ENCODE measurements around the gene CLCA1.

Gene CLCA1

GRCh38 chr1:86468501-86468977 is at the start of gene CLCA1:
Gene CLCA1 (plus strand): TSS chr1:86468927. CDS start chr1:86468972, 45 bp downstream.
- no peak for ATAC-seq

GRCh38 chr1:86419277-86419903 is 49.3 kb upstream of the CLCA1 start:
- Mint-ChIP-seq H3K27ac (no peak overlapping the region), H3K4me1 (peaks cover 1% of the 10 kb centered on the region), H3K27me3 (no peaks in the 10 kb centered on the region), H3K9me3 (no peaks in the 10 kb centered on the region), H3K36me3 (ENCODE audit: low read depth) (no peaks in the 10 kb centered on the region), H3K4me3 (no peak overlapping the region)
- ATAC-seq (peak; percentile 68), DNase-seq (peak; percentile 15)

More at GRCh38 chr1:86468501-86468977, at the start of gene CLCA1:
- Mint-ChIP-seq H3K4me3 (no peak within 1 kb of the TSS), H3K9me3 (no peaks in the 10 kb centered on the region), H3K36me3 (ENCODE audit: low read depth) (no peaks in the 10 kb centered on the region), H3K27ac (no peak within 1 kb of the TSS), H3K27me3 (peaks cover 14% of the 10 kb centered on the region), H3K4me1 (no peaks in the 10 kb centered on the region)
- DNase-seq: no peak

- ATAC-seq (no peak), DNase-seq (no peak)
- Mint-ChIP-seq H3K36me3 (ENCODE audit: low read depth) (no peaks in the 10 kb centered on the region), H3K4me3 (no peak overlapping the region), H3K4me1 (peaks cover 1% of the 10 kb centered on the region), H3K27ac (no peak overlapping the region), H3K9me3 (no peaks in the 10 kb centered on the region), H3K27me3 (peaks cover 2% of the 10 kb centered on the region)
Measured at GRCh38 chr1:86421601-86422280, 47.0 kb upstream of the CLCA1 start.

- no peak for ATAC-seq
- H3K27ac Mint-ChIP-seq: no peak overlapping the region
- no peak for DNase-seq
- H3K4me1 Mint-ChIP-seq: peaks cover 1% of the 10 kb centered on the region
- H3K27me3 Mint-ChIP-seq: peaks cover 2% of the 10 kb centered on the region
- no peaks in the 10 kb centered on the region for H3K9me3 Mint-ChIP-seq
- H3K4me3 Mint-ChIP-seq: no peak overlapping the region
- H3K36me3 Mint-ChIP-seq (ENCODE audit: low read depth): no peaks in the 10 kb centered on the region
Measured at GRCh38 chr1:86423473-86423872, 45.3 kb upstream of the CLCA1 start.

- Mint-ChIP-seq H3K27me3 (peaks cover 2% of the 10 kb centered on the region), H3K36me3 (ENCODE audit: low read depth) (no peaks in the 10 kb centered on the region), H3K9me3 (no peaks in the 10 kb centered on the region), H3K27ac (no peak within 1 kb of the TSS), H3K4me1 (peaks cover 1% of the 10 kb centered on the region), H3K4me3 (no peak within 1 kb of the TSS)
- ATAC-seq (no peak), DNase-seq (no peak)
Measured at GRCh38 chr1:86423873-86424272, 44.9 kb upstream of the CLCA1 start, which contains the start of gene CLCA2. Gene CLCA2 (plus strand): TSS chr1:86424171. CDS start chr1:86424248, 77 bp downstream.

GRCh38 chr1:86429122-86429725 is 39.5 kb upstream of the CLCA1 start:
- Mint-ChIP-seq H3K4me1 (no peaks in the 10 kb centered on the region), H3K4me3 (no peak overlapping the region), H3K9me3 (no peaks in the 10 kb centered on the region), H3K27ac (no peak overlapping the region), H3K27me3 (peaks cover 3% of the 10 kb centered on the region), H3K36me3 (ENCODE audit: low read depth) (no peaks in the 10 kb centered on the region)
- ATAC-seq (no peak), DNase-seq (no peak)

GRCh38 chr1:86429835-86430234 is 38.9 kb upstream of the CLCA1 start:
- DNase-seq (no peak), ATAC-seq (peak; percentile 81)
- no peaks in the 10 kb centered on the region for H3K4me1 Mint-ChIP-seq
- H3K4me3 Mint-ChIP-seq: no peak overlapping the region
- H3K9me3 Mint-ChIP-seq: no peaks in the 10 kb centered on the region
- no peak overlapping the region for H3K27ac Mint-ChIP-seq
- H3K27me3 Mint-ChIP-seq: peaks cover 3% of the 10 kb centered on the region
- no peaks in the 10 kb centered on the region for H3K36me3 Mint-ChIP-seq (ENCODE audit: low read depth)

- Mint-ChIP-seq H3K36me3 (ENCODE audit: low read depth) (no peaks in the 10 kb centered on the region), H3K27me3 (peaks cover 2% of the 10 kb centered on the region), H3K9me3 (no peaks in the 10 kb centered on the region), H3K27ac (no peak overlapping the region), H3K4me3 (no peak overlapping the region), H3K4me1 (no peaks in the 10 kb centered on the region)
- no peak for ATAC-seq
- DNase-seq: no peak
Measured at GRCh38 chr1:86430376-86430775, 38.4 kb upstream of the CLCA1 start.

GRCh38 chr1:86434059-86434458 is 34.7 kb upstream of the CLCA1 start:
- ATAC-seq (no peak), DNase-seq (no peak)
- no peak overlapping the region for H3K27ac Mint-ChIP-seq
- H3K4me3 Mint-ChIP-seq: no peak overlapping the region
- no peaks in the 10 kb centered on the region for H3K4me1 Mint-ChIP-seq
- no peaks in the 10 kb centered on the region for H3K36me3 Mint-ChIP-seq (ENCODE audit: low read depth)
- H3K27me3 Mint-ChIP-seq: peaks cover 2% of the 10 kb centered on the region
- no peaks in the 10 kb centered on the region for H3K9me3 Mint-ChIP-seq

- H3K27me3 Mint-ChIP-seq: peaks cover 2% of the 10 kb centered on the region
- H3K27ac Mint-ChIP-seq: no peak overlapping the region
- no peak overlapping the region for H3K4me3 Mint-ChIP-seq
- no peaks in the 10 kb centered on the region for H3K36me3 Mint-ChIP-seq (ENCODE audit: low read depth)
- H3K4me1 Mint-ChIP-seq: no peaks in the 10 kb centered on the region
- H3K9me3 Mint-ChIP-seq: no peaks in the 10 kb centered on the region
- DNase-seq: no peak
- ATAC-seq: no peak
Measured at GRCh38 chr1:86435327-86435726, 33.4 kb upstream of the CLCA1 start.

GRCh38 chr1:86436041-86436440 is 32.7 kb upstream of the CLCA1 start:
- Mint-ChIP-seq H3K4me3 (no peak overlapping the region), H3K36me3 (ENCODE audit: low read depth) (no peaks in the 10 kb centered on the region), H3K27ac (no peak overlapping the region), H3K4me1 (no peaks in the 10 kb centered on the region), H3K27me3 (peaks cover 2% of the 10 kb centered on the region), H3K9me3 (no peaks in the 10 kb centered on the region)
- no peak for ATAC-seq
- no peak for DNase-seq

- DNase-seq (no peak), ATAC-seq (no peak)
- Mint-ChIP-seq H3K27me3 (no peaks in the 10 kb centered on the region), H3K27ac (no peak overlapping the region), H3K4me3 (no peak overlapping the region), H3K9me3 (no peaks in the 10 kb centered on the region), H3K4me1 (peaks cover 7% of the 10 kb centered on the region), H3K36me3 (ENCODE audit: low read depth) (no peaks in the 10 kb centered on the region)
Measured at GRCh38 chr1:86441581-86441980, 27.1 kb upstream of the CLCA1 start.

GRCh38 chr1:86441997-86442396 is 26.7 kb upstream of the CLCA1 start:
- Mint-ChIP-seq H3K9me3 (no peaks in the 10 kb centered on the region), H3K4me1 (peaks cover 7% of the 10 kb centered on the region), H3K27me3 (no peaks in the 10 kb centered on the region), H3K4me3 (no peak overlapping the region), H3K27ac (no peak overlapping the region), H3K36me3 (ENCODE audit: low read depth) (no peaks in the 10 kb centered on the region)
- DNase-seq: no peak
- no peak for ATAC-seq

- Mint-ChIP-seq H3K9me3 (no peaks in the 10 kb centered on the region), H3K4me3 (no peak overlapping the region), H3K36me3 (ENCODE audit: low read depth) (no peaks in the 10 kb centered on the region), H3K27ac (no peak overlapping the region), H3K4me1 (peaks cover 7% of the 10 kb centered on the region), H3K27me3 (peaks cover 3% of the 10 kb centered on the region)
- ATAC-seq (no peak), DNase-seq (no peak)
Measured at GRCh38 chr1:86445919-86446318, 22.8 kb upstream of the CLCA1 start.

GRCh38 chr1:86447198-86447790 is 21.4 kb upstream of the CLCA1 start:
- H3K27me3 Mint-ChIP-seq: peaks cover 3% of the 10 kb centered on the region
- DNase-seq (no peak), ATAC-seq (no peak)
- H3K4me3 Mint-ChIP-seq: no peak overlapping the region
- no peaks in the 10 kb centered on the region for H3K4me1 Mint-ChIP-seq
- H3K36me3 Mint-ChIP-seq (ENCODE audit: low read depth): no peaks in the 10 kb centered on the region
- H3K9me3 Mint-ChIP-seq: no peaks in the 10 kb centered on the region
- H3K27ac Mint-ChIP-seq: no peak overlapping the region
